BE2C (cell line): ENCODE results near the gene KATNAL1.

Experiments
- DNase-seq: peaks from one replicate; pipeline ENCODE4 v3.0.0-alpha.2; 2020
- H3K27me3 ChIP-seq: fragments of 250-450 bp; sonication (Bioruptor Pico); 2 replicates; pipeline ENCODE4 v1.5.1; 2020; ENCODE audit warnings: mild to moderate bottlenecking
- H3K36me3 ChIP-seq: fragments of 250-450 bp; sonication (Bioruptor Pico); 2 replicates; pipeline ENCODE4 v1.5.1; 2020; ENCODE audit warnings: mild to moderate bottlenecking
- H3K4me1 ChIP-seq: fragments of 250-450 bp; sonication (Bioruptor Pico); 2 replicates; pipeline ENCODE4 v1.5.1; 2020
- H3K4me3 ChIP-seq: 2 replicates; pipeline ENCODE4 v1.5.1; 2011; ENCODE audit warnings: low read depth, low read length
- H3K9me3 ChIP-seq: fragments of 250-450 bp; sonication (Bioruptor Pico); 2 replicates; pipeline ENCODE4 v1.5.1; 2020
- CTCF ChIP-seq: IDR thresholded peaks from 2 replicates; pipeline ENCODE4 v1.5.1; 2012; ENCODE audit warnings: mild to moderate bottlenecking, low read depth, low read length

KATNAL1 gene

GRCh38 chr13:30353060-30353459 lies 45.7 kb upstream of the KATNAL1 start:
- TF ChIP-seq CTCF = no peak
- Histone ChIP-seq H3K4me3 (no peak overlapping the region), H3K4me1 (peaks cover 11% of the 10 kb centered on the region)

GRCh38 chr13:30352121-30352520 lies 44.8 kb upstream of the KATNAL1 start:
- Histone ChIP-seq H3K27me3 (no peaks in the 10 kb centered on the region), H3K4me1 (peaks cover 11% of the 10 kb centered on the region), H3K36me3 (no peaks in the 10 kb centered on the region), H3K4me3 (no peak overlapping the region), H3K9me3 (no peaks in the 10 kb centered on the region)
- no peak for DNase-seq
- TF ChIP-seq CTCF = no peak

More at GRCh38 chr13:30353060-30353459, 45.7 kb upstream of the KATNAL1 start:
- no peaks in the 10 kb centered on the region for H3K36me3 ChIP-seq
- no peaks in the 10 kb centered on the region for H3K27me3 ChIP-seq
- no peaks in the 10 kb centered on the region for H3K9me3 ChIP-seq
- DNase-seq = no peak

GRCh38 chr13:30346789-30347167 lies 39.4 kb upstream of the KATNAL1 start:
- Histone ChIP-seq H3K4me1 (no peaks in the 10 kb centered on the region; the same call in 1 of the 2 replicates), H3K4me3 (no peak overlapping the region), H3K9me3 (no peaks in the 10 kb centered on the region), H3K36me3 (no peaks in the 10 kb centered on the region), H3K27me3 (no peaks in the 10 kb centered on the region)
- TF ChIP-seq CTCF = no peak
- no peak for DNase-seq

GRCh38 chr13:30346153-30346788 lies 38.9 kb upstream of the KATNAL1 start:
- no peaks in the 10 kb centered on the region for H3K27me3 ChIP-seq
- DNase-seq = no peak
- H3K4me1 ChIP-seq = no peaks in the 10 kb centered on the region; the same call in 1 of the 2 replicates
- H3K4me3 ChIP-seq = no peak overlapping the region
- no peaks in the 10 kb centered on the region for H3K36me3 ChIP-seq
- TF ChIP-seq CTCF = no peak
- no peaks in the 10 kb centered on the region for H3K9me3 ChIP-seq

- no peaks in the 10 kb centered on the region for H3K27me3 ChIP-seq
- no peaks in the 10 kb centered on the region for H3K36me3 ChIP-seq
- peaks cover 6% of the 10 kb centered on the region for H3K4me1 ChIP-seq
- no peaks in the 10 kb centered on the region for H3K9me3 ChIP-seq
- DNase-seq = no peak
- no peak for TF ChIP-seq CTCF
- H3K4me3 ChIP-seq = no peak overlapping the region
These were observed 38.2 kb upstream of the KATNAL1 start for GRCh38 chr13:30345426-30346100.
